Kidney epithelial cell (primary cell): ENCODE measurements around the gene C9. TPM values are rescaled to one million over a fixed set of nuclear protein-coding genes. Genes with fewer than 3 reads are reported as not detected.

Source experiments
- DNase-seq: peaks from one replicate; pipeline ENCODE4 v3.0.0-alpha.2; 2010; ENCODE audit warnings: low read depth
- H3K27me3 ChIP-seq: 2 replicates; pipeline ENCODE4 v1.6.0; 2011; ENCODE audit warnings: low read length; ENCODE audit not compliant: control insufficient read depth, insufficient read depth
- H3K36me3 ChIP-seq: 2 replicates; pipeline ENCODE4 v1.5.1; 2011; ENCODE audit warnings: low read length; ENCODE audit not compliant: control insufficient read depth, insufficient read depth
- H3K4me3 ChIP-seq: 2 replicates; pipeline ENCODE4 v1.5.1; 2011; ENCODE audit warnings: low read depth, mild to moderate bottlenecking, control low read depth, low read length
- CTCF ChIP-seq: IDR thresholded peaks from 2 replicates; pipeline ENCODE4 v1.5.1; 2011; ENCODE audit warnings: mild to moderate bottlenecking, moderate library complexity, low read length, control low read depth, inconsistent platforms; ENCODE audit not compliant: insufficient read depth, poor library complexity, severe bottlenecking
- total RNA-seq: library from RNA; depleted of rRNA; stranded (reverse); fragments of >200 nt; gene quantifications from 2 replicates; pipeline ENCODE4 v1.2.3, GENCODE V29; 2015

The C9 gene
- total RNA-seq, 1 donor from 2014 or later, result not detected

- no peaks in the 10 kb centered on the region for H3K36me3 ChIP-seq
- TF ChIP-seq CTCF, result no peak
- H3K27me3 ChIP-seq, result no peaks in the 10 kb centered on the region
- H3K4me3 ChIP-seq, result no peak overlapping the region
- no peak for DNase-seq
These were observed 49.7 kb downstream of the C9 start for GRCh38 chr5:39314591-39314990.

GRCh38 chr5:39309534-39309933, 54.8 kb downstream of the C9 start:
- no peaks in the 10 kb centered on the region for H3K27me3 ChIP-seq
- no peaks in the 10 kb centered on the region for H3K36me3 ChIP-seq
- TF ChIP-seq CTCF, result no peak
- no peak for DNase-seq
- H3K4me3 ChIP-seq, result no peak overlapping the region

- no peak for DNase-seq
- no peak for TF ChIP-seq CTCF
- Histone ChIP-seq H3K36me3 (no peaks in the 10 kb centered on the region), H3K4me3 (no peak overlapping the region), H3K27me3 (no peaks in the 10 kb centered on the region)
These were observed 61.8 kb downstream of the C9 start for GRCh38 chr5:39302472-39302871.

GRCh38 chr5:39301406-39301805, 62.9 kb downstream of the C9 start:
- TF ChIP-seq CTCF, result no peak
- H3K27me3 ChIP-seq, result no peaks in the 10 kb centered on the region
- no peak overlapping the region for H3K4me3 ChIP-seq
- no peak for DNase-seq
- no peaks in the 10 kb centered on the region for H3K36me3 ChIP-seq

GRCh38 chr5:39299962-39300361, 64.3 kb downstream of the C9 start:
- DNase-seq, result no peak
- Histone ChIP-seq H3K36me3 (no peaks in the 10 kb centered on the region), H3K4me3 (no peak overlapping the region), H3K27me3 (no peaks in the 10 kb centered on the region)
- no peak for TF ChIP-seq CTCF

GRCh38 chr5:39294736-39295135, 69.6 kb downstream of the C9 start:
- no peaks in the 10 kb centered on the region for H3K27me3 ChIP-seq
- TF ChIP-seq CTCF, result no peak
- DNase-seq, result no peak
- no peak overlapping the region for H3K4me3 ChIP-seq
- no peaks in the 10 kb centered on the region for H3K36me3 ChIP-seq
